Measurements from ENCODE around the gene FAM193B.

Gene FAM193B

GRCh38 chr5:177476531-177477233, 77.7 kb downstream of the FAM193B start:
- Histone ChIP-seq H3K4me3 (replicated peaks; ENCODE audit: low read depth, low read length) (no peak overlapping the region), H3K36me3 (ENCODE audit: control insufficient read depth, insufficient read depth, low read length) (no peaks in the 10 kb centered on the region; the same call in 1 of the 2 replicates), H3K27me3 (replicated peaks; ENCODE audit: control insufficient read depth, insufficient read depth, low read length) (no peaks in the 10 kb centered on the region; the same call in 1 of the 2 replicates)
- no peak for DNase-seq (ENCODE audit: extremely low read depth, insufficient read length)
- TF ChIP-seq CTCF (IDR thresholded peaks at IDR 0.05; ENCODE audit: insufficient read depth, low read length, poor library complexity, severe bottlenecking): no peak

- H3K4me3 ChIP-seq (replicated peaks; ENCODE audit: low read depth, low read length): no peak overlapping the region
- H3K36me3 ChIP-seq (ENCODE audit: control insufficient read depth, insufficient read depth, low read length): no peaks in the 10 kb centered on the region
- TF ChIP-seq CTCF (IDR thresholded peaks at IDR 0.05; ENCODE audit: insufficient read depth, low read length, poor library complexity, severe bottlenecking): no peak
- DNase-seq (ENCODE audit: extremely low read depth, insufficient read length): no peak
- H3K27me3 ChIP-seq (replicated peaks; ENCODE audit: control insufficient read depth, insufficient read depth, low read length): no peaks in the 10 kb centered on the region; the same call in 1 of the 2 replicates
Observed at GRCh38 chr5:177475563-177476427, 78.6 kb downstream of the FAM193B start.

- Histone ChIP-seq H3K4me3 (replicated peaks; ENCODE audit: low read depth, low read length) (no peak overlapping the region), H3K27me3 (replicated peaks; ENCODE audit: control insufficient read depth, insufficient read depth, low read length) (no peaks in the 10 kb centered on the region; the same call in 1 of the 2 replicates), H3K36me3 (ENCODE audit: control insufficient read depth, insufficient read depth, low read length) (no peaks in the 10 kb centered on the region)
- no peak for DNase-seq (ENCODE audit: extremely low read depth, insufficient read length)
- no peak for TF ChIP-seq CTCF (IDR thresholded peaks at IDR 0.05; ENCODE audit: insufficient read depth, low read length, poor library complexity, severe bottlenecking)
Observed at GRCh38 chr5:177474846-177475562, 79.4 kb downstream of the FAM193B start.

GRCh38 chr5:177474002-177474476, 80.3 kb downstream of the FAM193B start:
- Histone ChIP-seq H3K4me3 (replicated peaks; ENCODE audit: low read depth, low read length) (no peak overlapping the region), H3K36me3 (ENCODE audit: control insufficient read depth, insufficient read depth, low read length) (no peaks in the 10 kb centered on the region), H3K27me3 (replicated peaks; ENCODE audit: control insufficient read depth, insufficient read depth, low read length) (no peaks in the 10 kb centered on the region; the same call in 1 of the 2 replicates)
- no peak for TF ChIP-seq CTCF (IDR thresholded peaks at IDR 0.05; ENCODE audit: insufficient read depth, low read length, poor library complexity, severe bottlenecking)
- no peak for DNase-seq (ENCODE audit: extremely low read depth, insufficient read length)

- no peaks in the 10 kb centered on the region; the same call in 1 of the 2 replicates for H3K27me3 ChIP-seq (replicated peaks; ENCODE audit: control insufficient read depth, insufficient read depth, low read length)
- peak; percentile 61 for DNase-seq (ENCODE audit: extremely low read depth, insufficient read length)
- no peaks in the 10 kb centered on the region for H3K36me3 ChIP-seq (ENCODE audit: control insufficient read depth, insufficient read depth, low read length)
- TF ChIP-seq CTCF (IDR thresholded peaks at IDR 0.05; ENCODE audit: insufficient read depth, low read length, poor library complexity, severe bottlenecking): no peak
- peak within 1 kb of the TSS; percentile 62 for H3K4me3 ChIP-seq (replicated peaks; ENCODE audit: low read depth, low read length)
Observed at GRCh38 chr5:177473443-177474001, 80.8 kb downstream of the FAM193B start, which contains the start of gene DBN1. Gene DBN1 (minus strand): TSS chr5:177473634. CDS start chr5:177473521, 113 bp downstream.
